Lower lobe of right lung (tissue), 2 donors: Measurements from ENCODE around the gene OR2A42. TPM values are rescaled to one million over a fixed set of nuclear protein-coding genes. Genes with fewer than 3 reads are reported as not detected.
"Not testable (repeated sequence)": the region's sequence is repeated elsewhere in the genome, so short reads cannot be mapped to it uniquely, and the experiment has no call there.

ENCODE experiments used
- ATAC-seq, 2 donors: fragments of 200-7000 bp; cut with Tn5 transposase; one replicate each; pipeline ENCODE4 v1.9.1; 2020 to 2022; ENCODE audit warnings: mild to moderate bottlenecking in 2 of 2, moderate library complexity in 2 of 2
- DNase-seq: peaks from one replicate; pipeline ENCODE4 v3.0.0-alpha.2; 2020
- H3K27ac ChIP-seq: fragments of 200-600 bp; one replicate; pipeline ENCODE4 v1.8.0; 2022
- H3K27me3 ChIP-seq: fragments of 200-600 bp; one replicate; pipeline ENCODE4 v1.8.0; 2022; ENCODE audit warnings: low read depth
- H3K36me3 ChIP-seq: fragments of 200-600 bp; one replicate; pipeline ENCODE4 v1.8.0; 2022; ENCODE audit warnings: mild to moderate bottlenecking
- H3K4me1 ChIP-seq: fragments of 200-600 bp; one replicate; pipeline ENCODE4 v1.8.0; 2022
- H3K4me3 ChIP-seq: fragments of 200-600 bp; one replicate; pipeline ENCODE4 v1.8.0; 2022; ENCODE audit warnings: mild to moderate bottlenecking
- H3K9me3 ChIP-seq: fragments of 200-600 bp; one replicate; pipeline ENCODE4 v1.8.0; 2022
- intact Hi-C: fragments of 100-400 bp; cut with DNase I; formaldehyde crosslinking; loops from one replicate; pipeline ENCODE4 v1.11.0; 2022
- long read RNA-seq: library from polyadenylated mRNA; unstranded; transcript quantifications from one replicate; pipeline ENCODE4 v2.0.0, GENCODE V29; 2021
- total RNA-seq: library from RNA; stranded (reverse); fragmentation: NEBNext Ultra II Directional; extraction: Animal tissue kit (Norgen Biotek cat#: 25700); gene quantifications from one replicate; pipeline ENCODE4 v1.2.1, GENCODE V29; 2021
- donor health status: DM: no; HTN: yes; CAD: no; lungs with severe emphysema.

OR2A42 gene, protein sequence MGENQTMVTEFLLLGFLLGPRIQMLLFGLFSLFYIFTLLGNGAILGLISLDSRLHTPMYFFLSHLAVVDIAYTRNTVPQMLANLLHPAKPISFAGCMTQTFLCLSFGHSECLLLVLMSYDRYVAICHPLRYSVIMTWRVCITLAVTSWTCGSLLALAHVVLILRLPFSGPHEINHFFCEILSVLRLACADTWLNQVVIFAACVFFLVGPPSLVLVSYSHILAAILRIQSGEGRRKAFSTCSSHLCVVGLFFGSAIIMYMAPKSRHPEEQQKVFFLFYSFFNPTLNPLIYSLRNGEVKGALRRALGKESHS
- not detected for total RNA-seq
- long read RNA-seq, result 0 reads

DNA sequence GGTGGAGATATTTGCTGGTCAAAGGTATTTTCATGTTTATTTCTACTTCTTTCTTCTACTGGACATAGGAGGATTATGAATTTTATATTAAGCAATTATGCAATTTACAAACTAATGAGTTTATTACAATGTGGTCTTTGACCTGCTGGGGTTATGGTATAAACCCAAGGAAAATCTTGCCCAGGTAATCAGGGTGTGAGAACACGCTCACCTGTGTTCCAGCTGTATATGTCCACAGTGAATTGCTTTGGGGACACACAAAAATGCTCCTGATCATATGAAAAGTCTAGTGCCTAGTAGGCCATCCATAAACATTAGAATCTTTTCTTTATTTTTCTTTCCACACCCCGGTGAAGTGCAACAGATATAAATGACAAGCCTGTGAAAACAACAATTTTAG is at the start of gene OR2A42:
OR2A42 (minus strand) TSS at position 241 of the 400 bp plus-strand sequence. CDS start 6,762 bp downstream, outside the sequence.
- intact Hi-C loops, H3K27ac ChIP-seq, H3K9me3 ChIP-seq, DNase-seq, ATAC-seq, H3K4me3 ChIP-seq, H3K36me3 ChIP-seq, H3K27me3 ChIP-seq, H3K4me1 ChIP-seq: not testable (repeated sequence)

DNA sequence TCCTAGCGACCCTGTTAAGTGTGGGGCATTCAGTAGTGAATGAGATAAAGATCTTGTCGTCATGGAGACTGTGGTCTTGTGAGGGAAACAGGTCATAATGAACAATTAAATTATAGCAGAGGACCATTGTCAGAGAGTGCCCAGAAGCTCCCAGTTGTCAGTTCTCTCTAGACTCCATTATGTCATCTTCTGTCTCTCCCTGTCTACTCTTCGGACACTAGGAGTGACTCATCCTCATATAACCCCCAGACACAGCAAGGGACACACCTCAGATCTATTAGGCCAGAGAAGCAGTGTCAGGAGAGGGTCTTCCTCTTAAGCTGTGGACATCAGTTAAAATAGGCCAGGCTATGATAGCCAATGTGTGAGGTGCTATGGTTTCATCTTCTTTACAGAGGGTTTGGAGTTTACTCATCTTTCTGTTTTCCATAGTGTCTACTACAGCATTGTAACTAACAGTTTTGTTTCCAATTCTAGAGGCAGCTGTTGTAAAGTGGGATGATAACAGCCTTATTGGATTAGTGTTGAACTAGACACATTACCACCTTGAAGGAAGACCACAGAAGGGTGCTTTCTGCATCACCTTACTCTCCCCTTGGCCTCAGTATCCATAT is 47.9 kb upstream of the OR2A42 start:
- DNase-seq, H3K4me3 ChIP-seq, ATAC-seq: not testable (repeated sequence)

DNA sequence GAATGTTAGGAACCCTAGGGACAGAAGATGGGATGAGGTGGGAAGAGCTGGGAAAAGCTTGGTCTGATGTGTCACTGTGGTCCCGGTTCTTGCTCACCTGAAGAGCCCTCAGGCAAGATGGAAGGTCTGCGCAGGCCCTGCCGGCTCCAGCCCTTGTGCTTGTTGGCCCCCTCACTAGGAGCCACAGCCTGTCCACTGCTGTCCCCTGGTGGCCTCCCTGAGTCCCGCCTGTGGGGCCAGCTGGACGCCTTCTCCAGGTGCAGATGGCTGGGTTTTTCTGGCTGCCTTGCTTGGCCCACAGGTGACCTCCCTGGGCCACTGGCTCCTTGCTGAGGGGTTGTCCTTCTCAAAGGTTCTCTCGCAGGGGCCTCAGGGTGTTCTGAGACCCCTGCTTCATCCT is 44.3 kb upstream of the OR2A42 start:
- intact Hi-C loops, H3K27me3 ChIP-seq, H3K9me3 ChIP-seq, H3K36me3 ChIP-seq, DNase-seq, H3K27ac ChIP-seq, H3K4me1 ChIP-seq, H3K4me3 ChIP-seq, ATAC-seq: not testable (repeated sequence)

More for the DNA sequence above, 47.9 kb upstream of the OR2A42 start:
- H3K27ac ChIP-seq, H3K27me3 ChIP-seq, H3K4me1 ChIP-seq, H3K36me3 ChIP-seq, H3K9me3 ChIP-seq, intact Hi-C loops: not testable (repeated sequence)

DNA sequence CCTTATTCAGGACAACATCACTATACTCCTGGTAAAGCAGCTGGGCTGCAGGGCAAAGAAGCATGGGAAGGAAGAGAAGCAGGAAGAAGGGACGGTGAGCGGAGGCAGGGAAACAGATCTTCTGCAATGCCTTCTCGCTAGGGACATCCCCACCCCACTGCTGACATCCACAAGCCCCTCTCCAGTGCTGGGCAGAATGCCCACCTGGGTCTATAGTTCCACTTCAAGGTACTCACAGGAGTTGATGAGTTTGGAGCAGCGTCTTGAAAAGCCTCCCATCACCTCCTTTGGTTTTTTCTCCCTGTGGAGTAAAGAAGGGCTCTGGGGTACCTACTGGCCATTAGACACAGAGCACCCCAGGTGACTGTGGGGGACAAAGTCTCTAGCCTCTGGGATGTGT is 43.1 kb upstream of the OR2A42 start:
- H3K4me1 ChIP-seq, H3K27me3 ChIP-seq, H3K4me3 ChIP-seq, DNase-seq, H3K27ac ChIP-seq, H3K36me3 ChIP-seq, intact Hi-C loops, H3K9me3 ChIP-seq: not testable (repeated sequence)
- ATAC-seq, result peak; percentile 8 to 29

DNA sequence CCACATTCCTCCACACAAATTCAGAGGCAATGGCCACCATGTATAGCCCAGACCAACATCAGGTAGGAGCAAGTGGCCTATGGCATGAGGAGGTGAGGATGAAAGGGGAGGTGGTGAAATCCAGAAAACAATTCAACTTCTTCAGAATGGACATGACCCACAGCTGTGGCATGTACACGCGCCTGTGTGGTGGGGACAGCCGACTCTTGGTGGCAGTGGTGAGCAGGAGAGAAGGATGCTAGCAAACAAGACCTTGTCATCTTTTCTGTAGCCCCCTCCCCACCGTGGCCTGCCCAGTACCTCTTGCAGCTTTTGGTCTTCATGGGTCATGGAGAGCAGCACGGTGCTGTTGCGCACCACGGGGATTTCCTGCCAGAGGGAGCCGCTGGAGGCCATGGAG is 42.6 kb upstream of the OR2A42 start:
- H3K4me3 ChIP-seq, DNase-seq, H3K27me3 ChIP-seq, H3K4me1 ChIP-seq, H3K9me3 ChIP-seq, H3K36me3 ChIP-seq, H3K27ac ChIP-seq, intact Hi-C loops: not testable (repeated sequence)
- peak in 1 of 2 donors; percentile 3 for ATAC-seq

DNA sequence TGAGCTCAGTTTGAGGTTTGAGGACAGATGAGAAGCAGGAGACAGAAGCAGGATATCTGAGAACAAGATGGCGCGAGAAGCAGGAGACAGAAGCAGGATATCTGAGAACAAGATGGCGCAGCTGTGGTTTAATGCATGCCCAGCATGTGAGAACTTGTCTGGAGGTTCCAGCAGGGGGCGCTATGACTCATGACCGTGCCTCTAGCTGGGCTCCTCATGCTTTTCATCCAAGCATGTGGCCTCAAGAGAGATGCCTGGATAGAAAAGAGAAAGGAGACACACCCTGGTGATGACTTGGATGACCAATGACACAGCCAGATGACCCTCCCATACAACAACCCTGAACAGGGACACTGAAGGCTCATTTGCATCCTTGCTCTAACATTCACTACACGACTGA is 40.6 kb upstream of the OR2A42 start:
- H3K36me3 ChIP-seq, H3K9me3 ChIP-seq, H3K4me1 ChIP-seq, H3K4me3 ChIP-seq, intact Hi-C loops, DNase-seq, H3K27me3 ChIP-seq, H3K27ac ChIP-seq: not testable (repeated sequence)
- peak; percentile 40 to 49 for ATAC-seq

DNA sequence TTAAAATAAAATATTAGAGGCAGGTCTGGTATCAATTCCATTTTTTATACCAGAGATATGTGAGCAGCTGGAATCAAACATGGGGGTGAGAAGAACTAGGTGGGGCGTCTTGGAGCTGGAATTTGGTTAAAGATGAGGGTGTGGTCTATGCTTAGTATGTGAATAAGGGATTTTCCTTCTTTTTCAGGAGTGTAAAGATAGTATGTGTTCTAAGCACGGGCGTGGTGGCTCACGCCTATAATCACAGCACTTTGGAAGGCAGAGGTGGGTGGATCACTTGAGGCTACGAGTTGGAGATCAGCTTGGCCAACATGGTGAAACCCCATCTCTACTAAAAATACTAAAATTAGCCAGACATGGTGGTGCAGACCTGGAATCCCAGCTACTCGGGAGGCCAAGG is 35.9 kb upstream of the OR2A42 start:
- ATAC-seq, H3K4me1 ChIP-seq, intact Hi-C loops: not testable (repeated sequence)

DNA sequence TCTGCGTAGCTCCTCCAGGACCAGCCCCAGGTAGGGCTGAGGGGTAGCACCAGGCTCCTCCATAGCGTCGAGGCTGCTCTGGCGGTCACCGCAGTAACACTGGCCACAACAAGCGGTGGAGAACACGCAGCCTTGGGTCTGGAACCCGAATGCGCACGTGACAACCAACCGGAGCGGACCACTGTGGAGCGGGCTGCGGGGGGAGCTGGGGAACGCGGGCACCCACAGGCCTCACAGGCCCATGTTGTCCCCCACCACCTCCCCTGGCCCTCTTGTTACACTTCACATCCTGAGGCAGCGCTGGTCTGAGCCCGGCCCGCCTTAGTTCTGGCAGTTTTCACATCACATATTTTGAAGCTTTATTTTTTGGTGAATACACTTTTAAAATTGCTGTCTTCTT is 29.8 kb upstream of the OR2A42 start, which contains the start of gene CTAGE8:
CTAGE8 (minus strand) TSS at position 101 of the 400 bp plus-strand sequence; CDS start at position 63, 38 bp downstream.
- H3K27ac ChIP-seq, intact Hi-C loops, H3K9me3 ChIP-seq, H3K4me3 ChIP-seq, H3K4me1 ChIP-seq, ATAC-seq, H3K36me3 ChIP-seq, DNase-seq, H3K27me3 ChIP-seq: not testable (repeated sequence)

More for the DNA sequence above, 35.9 kb upstream of the OR2A42 start:
- not testable (repeated sequence) for DNase-seq, H3K36me3 ChIP-seq, H3K27ac ChIP-seq, H3K27me3 ChIP-seq, H3K4me3 ChIP-seq, H3K9me3 ChIP-seq

DNA sequence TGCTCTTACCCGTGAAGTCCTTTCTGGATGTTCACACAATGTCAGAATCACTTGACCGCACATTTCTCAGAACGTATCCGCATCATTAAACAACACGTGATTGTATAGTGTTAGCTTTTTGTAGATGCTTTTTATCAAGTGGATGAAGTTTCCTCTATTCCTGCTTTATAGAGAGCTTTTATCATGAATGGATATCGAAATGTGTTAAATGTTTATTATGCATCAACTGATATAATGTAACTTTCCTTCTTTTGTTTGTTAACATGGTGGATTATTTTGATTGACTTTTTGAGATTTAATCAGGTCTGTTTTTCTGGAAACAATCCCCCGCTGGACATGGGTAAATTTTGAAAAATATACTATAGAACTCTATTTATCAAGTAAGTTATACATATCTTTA is 25.3 kb upstream of the OR2A42 start, which contains the start of gene OR2A7:
OR2A7 (minus strand) TSS at position 101 of the 400 bp plus-strand sequence. CDS start 5,164 bp downstream, outside the sequence.
- DNase-seq, H3K27ac ChIP-seq, H3K4me1 ChIP-seq, H3K36me3 ChIP-seq, intact Hi-C loops, H3K4me3 ChIP-seq, H3K9me3 ChIP-seq, H3K27me3 ChIP-seq, ATAC-seq: not testable (repeated sequence)

DNA sequence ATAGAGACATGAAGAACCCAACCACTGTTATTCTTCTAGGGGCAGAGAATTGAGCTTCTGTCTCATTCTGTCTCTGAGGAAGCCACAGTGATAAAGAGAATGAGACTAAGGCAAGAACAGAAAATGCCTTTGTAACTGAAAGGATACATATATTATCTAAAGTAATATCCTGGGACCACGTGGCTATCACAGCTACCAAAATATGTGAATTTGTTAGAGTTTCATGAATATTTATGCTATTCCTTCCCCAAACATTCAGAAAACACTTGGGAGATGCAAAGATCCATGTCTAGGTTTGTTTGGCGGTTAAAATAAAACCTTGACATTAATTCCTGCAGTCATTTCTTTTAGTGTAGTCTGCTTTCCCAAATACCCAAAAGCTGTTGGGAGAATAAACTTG is 22.7 kb upstream of the OR2A42 start:
- H3K27ac ChIP-seq, H3K27me3 ChIP-seq, H3K4me3 ChIP-seq, DNase-seq, ATAC-seq, H3K9me3 ChIP-seq, intact Hi-C loops, H3K36me3 ChIP-seq, H3K4me1 ChIP-seq: not testable (repeated sequence)

DNA sequence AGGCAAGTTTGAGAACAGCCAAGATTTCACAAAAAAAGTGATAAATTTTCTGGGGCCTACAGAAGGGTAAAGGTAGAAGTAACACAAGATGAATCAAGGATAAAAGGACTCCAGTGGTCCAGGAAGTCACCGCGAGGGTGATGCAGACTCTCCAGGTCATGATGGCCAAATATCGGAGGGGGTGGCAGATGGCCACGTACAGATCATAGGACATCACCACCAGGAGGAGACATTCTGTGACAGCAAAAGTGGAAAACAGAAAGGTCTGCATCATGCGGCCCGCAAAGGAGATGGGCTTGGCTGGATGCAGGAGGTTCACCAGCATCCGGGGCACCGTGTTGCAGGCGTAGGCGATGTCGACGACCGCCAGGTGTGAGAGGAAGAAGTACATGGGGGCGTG is 19.7 kb upstream of the OR2A42 start:
- H3K9me3 ChIP-seq, H3K4me1 ChIP-seq, H3K36me3 ChIP-seq, H3K27me3 ChIP-seq, H3K27ac ChIP-seq, H3K4me3 ChIP-seq, DNase-seq, intact Hi-C loops: not testable (repeated sequence)
- peak in 1 of 2 donors; percentile 3 for ATAC-seq
